K562 (cell line): ENCODE data around the gene MALAT1. TPM values are rescaled to one million over a fixed set of nuclear protein-coding genes. Genes with fewer than 3 reads are reported as not detected.

ENCODE experiments used
- BRCA1 ChIP-seq, 2 experiments: fragments of 450-650 bp in 1 of 2; sonication (generic) in 1 of 2; formaldehyde crosslinking in 1 of 2; IDR thresholded peaks; 2 replicates each; pipeline versions ENCODE4 v1.5.0 to v1.6.1; 2017 to 2020; ENCODE audit warnings: mild to moderate bottlenecking in 1 of 2, missing genetic modification reagents in 1 of 2
- FOS ChIP-seq: IDR thresholded peaks from 3 replicates; pipeline ENCODE4 v1.6.1; 2011; ENCODE audit not compliant: insufficient read length; ENCODE audit errors: extremely low read depth
- JUNB ChIP-seq: fragments of 450-650 bp; formaldehyde crosslinking; conservative IDR thresholded peaks from 2 replicates; pipeline ENCODE4 v1.4.0; 2020; ENCODE audit warnings: mild to moderate bottlenecking
- KAT8 ChIP-seq: fragments of 450-650 bp; IDR thresholded peaks from 2 replicates; pipeline ENCODE4 v1.6.1; 2016; ENCODE audit warnings: low read depth, mild to moderate bottlenecking
- NUFIP1 ChIP-seq: fragments of 450-650 bp; IDR thresholded peaks from 2 replicates; pipeline ENCODE4 v1.6.1; 2018; ENCODE audit not compliant: partially characterized antibody
- PCBP1 ChIP-seq: fragments of 200-400 bp; formaldehyde crosslinking; IDR thresholded peaks from 2 replicates; pipeline ENCODE4 v1.6.1; 2018; ENCODE audit warnings: mild to moderate bottlenecking, low read depth, low read length; ENCODE audit not compliant: poor library complexity, severe bottlenecking
- PURB ChIP-seq: sonication (generic); formaldehyde crosslinking; IDR thresholded peaks from 2 replicates; pipeline ENCODE4 v1.9.0; 2021; ENCODE audit warnings: low read depth, mild to moderate bottlenecking, missing genetic modification reagents
- SAP30 ChIP-seq: fragments of 200-600 bp; sonication (generic); IDR thresholded peaks from 2 replicates; pipeline ENCODE4 v1.6.1; 2012; ENCODE audit warnings: borderline replicate concordance, low read depth, mild to moderate bottlenecking, moderate library complexity, low read length, control low read depth, inconsistent platforms; ENCODE audit not compliant: insufficient read depth, poor library complexity, severe bottlenecking
- XRCC3 ChIP-seq: fragments of 450-650 bp; IDR thresholded peaks from 2 replicates; pipeline ENCODE4 v1.6.1; 2017; ENCODE audit warnings: mild to moderate bottlenecking, moderate library complexity
- polyA plus RNA-seq, 8 experiments: library from polyadenylated mRNA; depleted of rRNA in 4 of 8; stranded (reverse) in 5 of 8; unstranded in 3 of 8; fragments of >200 nt; fragmentation: Nextera tagmentation in 2 of 8; fragmentation: Illumina TruSeq in 1 of 8; extraction: Ambion mirVana in 2 of 8; extraction: Trizol in 1 of 8; gene quantifications; 2 replicates each; pipeline versions ENCODE4 v1.2.1 to v1.2.3, GENCODE V29; 2011 to 2014; ENCODE audit warnings: inconsistent platforms in 1 of 8, missing spikeins in 1 of 8
- total RNA-seq, 7 experiments: library from RNA; depleted of rRNA in 6 of 7; stranded (reverse); fragments of >200 nt in 6 of 7; fragmentation: Illumina TruSeq in 2 of 7; extraction: Trizol in 2 of 7; gene quantifications; 2 replicates each; pipeline versions ENCODE4 v1.2.1 to v1.2.3, GENCODE V29; 2011 to 2021; ENCODE audit warnings: low replicate concordance in 1 of 7
- TF ChIP-seq, protein P1 (sequence below): sonication (generic); formaldehyde crosslinking; IDR thresholded peaks from 2 replicates; pipeline ENCODE4 v1.8.0; 2022; ENCODE audit warnings: mild to moderate bottlenecking, missing genetic modification reagents
- TF ChIP-seq, protein P2 (sequence below): sonication (generic); formaldehyde crosslinking; IDR thresholded peaks from 2 replicates; pipeline ENCODE4 v1.8.1; 2022; ENCODE audit warnings: missing genetic modification reagents
- TF ChIP-seq, protein P3 (sequence below), 2 experiments: fragments of 200-800 bp in 1 of 2; sonication (Bioruptor generic) in 1 of 2; sonication (generic) in 1 of 2; formaldehyde crosslinking in 1 of 2; IDR thresholded peaks in 1 of 2; conservative IDR thresholded peaks in 1 of 2; 2 replicates each; pipeline versions ENCODE4 v1.5.0 to v1.6.1; 2016 to 2020; ENCODE audit warnings: missing compliant biosample characterization in 1 of 2, missing genetic modification characterization in 1 of 2, missing genetic modification reagents in 1 of 2
- TF ChIP-seq, protein P4 (sequence below): fragments of 250-450 bp; sonication (Bioruptor Pico); IDR thresholded peaks from 2 replicates; pipeline ENCODE4 v1.4.0; 2020

The MALAT1 gene
- total and polyA plus RNA-seq, 9 of the 15 experiments (the other 6 are each of a cell fraction or from before 2014, with no cell fraction given): 363 to 8,715 (median 2,351) TPM

DNA sequence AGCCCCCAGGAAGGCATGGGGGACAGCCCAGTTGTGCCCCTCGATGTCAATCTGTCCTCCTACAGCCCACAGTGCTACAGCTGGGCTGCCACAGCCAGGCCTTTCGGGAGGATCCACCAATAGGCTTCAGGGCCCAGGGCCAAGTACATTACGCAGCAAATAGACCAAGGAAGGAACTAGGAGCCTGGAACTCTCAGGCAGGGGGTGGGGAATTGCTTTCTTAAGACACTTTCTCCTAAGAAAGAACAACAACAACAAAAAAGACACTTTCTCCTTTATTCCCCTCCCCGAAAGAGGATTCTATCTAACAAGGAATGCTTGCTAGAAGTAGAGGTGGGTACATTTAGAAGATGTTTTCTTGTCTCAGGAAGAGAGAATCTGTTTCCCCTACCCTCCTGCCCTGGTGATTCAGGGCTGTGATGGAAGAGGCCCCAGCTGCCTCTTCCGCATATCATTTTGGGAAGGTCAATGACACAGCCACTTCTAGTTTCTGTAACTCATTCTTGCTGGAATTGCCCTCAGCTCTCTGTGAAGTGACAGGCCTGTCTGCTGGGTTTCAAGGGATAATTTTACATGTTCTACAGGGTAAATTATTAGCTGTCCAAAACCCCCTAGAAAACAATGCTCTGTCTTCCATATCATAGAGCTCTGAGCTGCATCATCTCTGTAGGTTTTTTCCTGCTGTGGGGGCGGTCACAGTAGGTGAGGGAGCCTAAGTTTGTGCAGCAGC lies 6.0 kb upstream of the MALAT1 start (continued):
- TF ChIP-seq, protein P1, sequence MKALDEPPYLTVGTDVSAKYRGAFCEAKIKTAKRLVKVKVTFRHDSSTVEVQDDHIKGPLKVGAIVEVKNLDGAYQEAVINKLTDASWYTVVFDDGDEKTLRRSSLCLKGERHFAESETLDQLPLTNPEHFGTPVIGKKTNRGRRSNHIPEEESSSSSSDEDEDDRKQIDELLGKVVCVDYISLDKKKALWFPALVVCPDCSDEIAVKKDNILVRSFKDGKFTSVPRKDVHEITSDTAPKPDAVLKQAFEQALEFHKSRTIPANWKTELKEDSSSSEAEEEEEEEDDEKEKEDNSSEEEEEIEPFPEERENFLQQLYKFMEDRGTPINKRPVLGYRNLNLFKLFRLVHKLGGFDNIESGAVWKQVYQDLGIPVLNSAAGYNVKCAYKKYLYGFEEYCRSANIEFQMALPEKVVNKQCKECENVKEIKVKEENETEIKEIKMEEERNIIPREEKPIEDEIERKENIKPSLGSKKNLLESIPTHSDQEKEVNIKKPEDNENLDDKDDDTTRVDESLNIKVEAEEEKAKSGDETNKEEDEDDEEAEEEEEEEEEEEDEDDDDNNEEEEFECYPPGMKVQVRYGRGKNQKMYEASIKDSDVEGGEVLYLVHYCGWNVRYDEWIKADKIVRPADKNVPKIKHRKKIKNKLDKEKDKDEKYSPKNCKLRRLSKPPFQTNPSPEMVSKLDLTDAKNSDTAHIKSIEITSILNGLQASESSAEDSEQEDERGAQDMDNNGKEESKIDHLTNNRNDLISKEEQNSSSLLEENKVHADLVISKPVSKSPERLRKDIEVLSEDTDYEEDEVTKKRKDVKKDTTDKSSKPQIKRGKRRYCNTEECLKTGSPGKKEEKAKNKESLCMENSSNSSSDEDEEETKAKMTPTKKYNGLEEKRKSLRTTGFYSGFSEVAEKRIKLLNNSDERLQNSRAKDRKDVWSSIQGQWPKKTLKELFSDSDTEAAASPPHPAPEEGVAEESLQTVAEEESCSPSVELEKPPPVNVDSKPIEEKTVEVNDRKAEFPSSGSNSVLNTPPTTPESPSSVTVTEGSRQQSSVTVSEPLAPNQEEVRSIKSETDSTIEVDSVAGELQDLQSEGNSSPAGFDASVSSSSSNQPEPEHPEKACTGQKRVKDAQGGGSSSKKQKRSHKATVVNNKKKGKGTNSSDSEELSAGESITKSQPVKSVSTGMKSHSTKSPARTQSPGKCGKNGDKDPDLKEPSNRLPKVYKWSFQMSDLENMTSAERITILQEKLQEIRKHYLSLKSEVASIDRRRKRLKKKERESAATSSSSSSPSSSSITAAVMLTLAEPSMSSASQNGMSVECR: 0 out of 2 replicates have a peak, but pooled peaks have one; percentile 45
- TF ChIP-seq JUNB (CRISPR knock-in tag): no peak
- no peak for TF ChIP-seq FOS
- no peak for TF ChIP-seq PCBP1
- TF ChIP-seq, protein P2, sequence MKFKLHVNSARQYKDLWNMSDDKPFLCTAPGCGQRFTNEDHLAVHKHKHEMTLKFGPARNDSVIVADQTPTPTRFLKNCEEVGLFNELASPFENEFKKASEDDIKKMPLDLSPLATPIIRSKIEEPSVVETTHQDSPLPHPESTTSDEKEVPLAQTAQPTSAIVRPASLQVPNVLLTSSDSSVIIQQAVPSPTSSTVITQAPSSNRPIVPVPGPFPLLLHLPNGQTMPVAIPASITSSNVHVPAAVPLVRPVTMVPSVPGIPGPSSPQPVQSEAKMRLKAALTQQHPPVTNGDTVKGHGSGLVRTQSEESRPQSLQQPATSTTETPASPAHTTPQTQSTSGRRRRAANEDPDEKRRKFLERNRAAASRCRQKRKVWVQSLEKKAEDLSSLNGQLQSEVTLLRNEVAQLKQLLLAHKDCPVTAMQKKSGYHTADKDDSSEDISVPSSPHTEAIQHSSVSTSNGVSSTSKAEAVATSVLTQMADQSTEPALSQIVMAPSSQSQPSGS (CRISPR knock-in tag): no peak
- TF ChIP-seq, protein P3, sequence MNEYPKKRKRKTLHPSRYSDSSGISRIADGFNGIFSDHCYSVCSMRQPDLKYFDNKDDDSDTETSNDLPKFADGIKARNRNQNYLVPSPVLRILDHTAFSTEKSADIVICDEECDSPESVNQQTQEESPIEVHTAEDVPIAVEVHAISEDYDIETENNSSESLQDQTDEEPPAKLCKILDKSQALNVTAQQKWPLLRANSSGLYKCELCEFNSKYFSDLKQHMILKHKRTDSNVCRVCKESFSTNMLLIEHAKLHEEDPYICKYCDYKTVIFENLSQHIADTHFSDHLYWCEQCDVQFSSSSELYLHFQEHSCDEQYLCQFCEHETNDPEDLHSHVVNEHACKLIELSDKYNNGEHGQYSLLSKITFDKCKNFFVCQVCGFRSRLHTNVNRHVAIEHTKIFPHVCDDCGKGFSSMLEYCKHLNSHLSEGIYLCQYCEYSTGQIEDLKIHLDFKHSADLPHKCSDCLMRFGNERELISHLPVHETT (CRISPR knock-in tag; conservative IDR thresholded peaks at IDR 0.05 in 1 of 2, IDR thresholded peaks at IDR 0.05 in 1 of 2): no peak
- TF ChIP-seq BRCA1 (IDR thresholded peaks at IDR 0.05): no peak
- TF ChIP-seq BRCA1 (CRISPR knock-in tag; IDR thresholded peaks at IDR 0.05): no peak
- TF ChIP-seq NUFIP1: no peak
- TF ChIP-seq KAT8: no peak
- TF ChIP-seq XRCC3: no peak
- no peak for TF ChIP-seq PURB (CRISPR knock-in tag)
- TF ChIP-seq, protein P4, sequence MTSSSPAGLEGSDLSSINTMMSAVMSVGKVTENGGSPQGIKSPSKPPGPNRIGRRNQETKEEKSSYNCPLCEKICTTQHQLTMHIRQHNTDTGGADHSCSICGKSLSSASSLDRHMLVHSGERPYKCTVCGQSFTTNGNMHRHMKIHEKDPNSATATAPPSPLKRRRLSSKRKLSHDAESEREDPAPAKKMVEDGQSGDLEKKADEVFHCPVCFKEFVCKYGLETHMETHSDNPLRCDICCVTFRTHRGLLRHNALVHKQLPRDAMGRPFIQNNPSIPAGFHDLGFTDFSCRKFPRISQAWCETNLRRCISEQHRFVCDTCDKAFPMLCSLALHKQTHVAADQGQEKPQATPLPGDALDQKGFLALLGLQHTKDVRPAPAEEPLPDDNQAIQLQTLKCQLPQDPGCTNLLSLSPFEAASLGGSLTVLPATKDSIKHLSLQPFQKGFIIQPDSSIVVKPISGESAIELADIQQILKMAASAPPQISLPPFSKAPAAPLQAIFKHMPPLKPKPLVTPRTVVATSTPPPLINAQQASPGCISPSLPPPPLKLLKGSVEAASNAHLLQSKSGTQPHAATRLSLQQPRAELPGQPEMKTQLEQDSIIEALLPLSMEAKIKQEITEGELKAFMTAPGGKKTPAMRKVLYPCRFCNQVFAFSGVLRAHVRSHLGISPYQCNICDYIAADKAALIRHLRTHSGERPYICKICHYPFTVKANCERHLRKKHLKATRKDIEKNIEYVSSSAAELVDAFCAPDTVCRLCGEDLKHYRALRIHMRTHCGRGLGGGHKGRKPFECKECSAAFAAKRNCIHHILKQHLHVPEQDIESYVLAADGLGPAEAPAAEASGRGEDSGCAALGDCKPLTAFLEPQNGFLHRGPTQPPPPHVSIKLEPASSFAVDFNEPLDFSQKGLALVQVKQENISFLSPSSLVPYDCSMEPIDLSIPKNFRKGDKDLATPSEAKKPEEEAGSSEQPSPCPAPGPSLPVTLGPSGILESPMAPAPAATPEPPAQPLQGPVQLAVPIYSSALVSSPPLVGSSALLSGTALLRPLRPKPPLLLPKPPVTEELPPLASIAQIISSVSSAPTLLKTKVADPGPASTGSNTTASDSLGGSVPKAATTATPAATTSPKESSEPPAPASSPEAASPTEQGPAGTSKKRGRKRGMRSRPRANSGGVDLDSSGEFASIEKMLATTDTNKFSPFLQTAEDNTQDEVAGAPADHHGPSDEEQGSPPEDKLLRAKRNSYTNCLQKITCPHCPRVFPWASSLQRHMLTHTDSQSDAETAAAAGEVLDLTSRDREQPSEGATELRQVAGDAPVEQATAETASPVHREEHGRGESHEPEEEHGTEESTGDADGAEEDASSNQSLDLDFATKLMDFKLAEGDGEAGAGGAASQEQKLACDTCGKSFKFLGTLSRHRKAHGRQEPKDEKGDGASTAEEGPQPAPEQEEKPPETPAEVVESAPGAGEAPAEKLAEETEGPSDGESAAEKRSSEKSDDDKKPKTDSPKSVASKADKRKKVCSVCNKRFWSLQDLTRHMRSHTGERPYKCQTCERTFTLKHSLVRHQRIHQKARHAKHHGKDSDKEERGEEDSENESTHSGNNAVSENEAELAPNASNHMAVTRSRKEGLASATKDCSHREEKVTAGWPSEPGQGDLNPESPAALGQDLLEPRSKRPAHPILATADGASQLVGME (CRISPR knock-in tag): no peak
- no peak for TF ChIP-seq SAP30
